ENCODE measurements around the gene SAMD4A.

SAMD4A gene

DNA sequence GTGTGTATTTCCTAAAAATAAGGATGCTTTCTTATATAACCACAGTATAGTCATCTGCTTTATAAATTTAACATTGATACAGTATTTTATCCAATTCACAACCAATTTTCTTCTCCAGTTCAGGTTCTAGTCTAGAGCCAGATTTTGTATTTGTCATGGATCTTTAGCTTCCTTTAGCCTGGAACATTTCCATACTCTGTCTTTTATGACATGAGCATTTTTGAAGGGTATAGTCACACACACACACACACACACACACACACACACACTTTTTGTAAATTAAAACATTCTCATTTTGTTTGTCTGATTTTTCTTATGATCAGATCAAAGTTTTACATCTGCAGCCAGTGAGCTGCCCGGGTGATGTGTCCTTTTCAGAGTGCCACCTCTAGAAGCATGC is 31.8 kb upstream of the SAMD4A start:
- no peaks in the 10 kb centered on the region for H3K27me3 ChIP-seq (ENCODE audit: insufficient read depth, insufficient read length)

GRCh38 chr14:54535646-54536045 is 31.3 kb upstream of the SAMD4A start:
- TF ChIP-seq ZNF274 (IDR thresholded peaks at IDR 0.05; ENCODE audit: low read depth, low read length) (no peak), SUZ12 (IDR thresholded peaks at IDR 0.05; ENCODE audit: extremely low read depth, insufficient read depth, insufficient read length) (no peak), YY1 (IDR thresholded peaks at IDR 0.05; ENCODE audit: insufficient read depth, insufficient read length) (no peak)
- no peak overlapping the region for H3K4me3 ChIP-seq (ENCODE audit: insufficient read length, low read depth)
- peaks cover 10% of the 10 kb centered on the region for H3K36me3 ChIP-seq (ENCODE audit: insufficient read depth, insufficient read length, low read length)
- no peaks in the 10 kb centered on the region for H3K4me1 ChIP-seq (ENCODE audit: insufficient read depth, insufficient read length)
- H3K9ac ChIP-seq (ENCODE audit: insufficient read length, low read depth), result no peak overlapping the region
- no peaks in the 10 kb centered on the region for H3K27me3 ChIP-seq (ENCODE audit: insufficient read depth, insufficient read length)
- DNase-seq (ENCODE audit: low read depth, low spot score), result no peak
- no peaks in the 10 kb centered on the region for H3K9me3 ChIP-seq (ENCODE audit: insufficient read depth, low read length)

More for the DNA sequence above, 31.8 kb upstream of the SAMD4A start:
- H3K9ac ChIP-seq (ENCODE audit: insufficient read length, low read depth), result no peak overlapping the region
- no peak for DNase-seq (ENCODE audit: low read depth, low spot score)
- no peak overlapping the region for H3K4me3 ChIP-seq (ENCODE audit: insufficient read length, low read depth)
- TF ChIP-seq YY1 (IDR thresholded peaks at IDR 0.05; ENCODE audit: insufficient read depth, insufficient read length) (no peak), ZNF274 (IDR thresholded peaks at IDR 0.05; ENCODE audit: low read depth, low read length) (no peak), SUZ12 (IDR thresholded peaks at IDR 0.05; ENCODE audit: extremely low read depth, insufficient read depth, insufficient read length) (no peak)
- peaks cover 10% of the 10 kb centered on the region for H3K36me3 ChIP-seq (ENCODE audit: insufficient read depth, insufficient read length, low read length)
- no peaks in the 10 kb centered on the region for H3K9me3 ChIP-seq (ENCODE audit: insufficient read depth, low read length)
- H3K4me1 ChIP-seq (ENCODE audit: insufficient read depth, insufficient read length), result no peaks in the 10 kb centered on the region

- H3K9ac ChIP-seq (ENCODE audit: insufficient read length, low read depth), result no peak overlapping the region
- no peaks in the 10 kb centered on the region for H3K9me3 ChIP-seq (ENCODE audit: insufficient read depth, low read length)
- TF ChIP-seq YY1 (IDR thresholded peaks at IDR 0.05; ENCODE audit: insufficient read depth, insufficient read length) (no peak), SUZ12 (IDR thresholded peaks at IDR 0.05; ENCODE audit: extremely low read depth, insufficient read depth, insufficient read length) (no peak), ZNF274 (IDR thresholded peaks at IDR 0.05; ENCODE audit: low read depth, low read length) (no peak)
- H3K36me3 ChIP-seq (ENCODE audit: insufficient read depth, insufficient read length, low read length), result peaks cover 10% of the 10 kb centered on the region
- no peaks in the 10 kb centered on the region for H3K27me3 ChIP-seq (ENCODE audit: insufficient read depth, insufficient read length)
- no peaks in the 10 kb centered on the region for H3K4me1 ChIP-seq (ENCODE audit: insufficient read depth, insufficient read length)
- DNase-seq (ENCODE audit: low read depth, low spot score), result no peak
- H3K4me3 ChIP-seq (ENCODE audit: insufficient read length, low read depth), result no peak overlapping the region
These were observed 29.3 kb upstream of the SAMD4A start for GRCh38 chr14:54537651-54538050.

- H3K4me3 ChIP-seq (ENCODE audit: insufficient read length, low read depth), result no peak overlapping the region
- no peak overlapping the region for H3K9ac ChIP-seq (ENCODE audit: insufficient read length, low read depth)
- DNase-seq (ENCODE audit: low read depth, low spot score), result no peak
- H3K27me3 ChIP-seq (ENCODE audit: insufficient read depth, insufficient read length), result no peaks in the 10 kb centered on the region
- peaks cover 10% of the 10 kb centered on the region for H3K36me3 ChIP-seq (ENCODE audit: insufficient read depth, insufficient read length, low read length)
- TF ChIP-seq YY1 (IDR thresholded peaks at IDR 0.05; ENCODE audit: insufficient read depth, insufficient read length), result no peak
- no peak for TF ChIP-seq SUZ12 (IDR thresholded peaks at IDR 0.05; ENCODE audit: extremely low read depth, insufficient read depth, insufficient read length)
- TF ChIP-seq ZNF274 (IDR thresholded peaks at IDR 0.05; ENCODE audit: low read depth, low read length), result no peak
- no peaks in the 10 kb centered on the region for H3K4me1 ChIP-seq (ENCODE audit: insufficient read depth, insufficient read length)
- H3K9me3 ChIP-seq (ENCODE audit: insufficient read depth, low read length), result no peaks in the 10 kb centered on the region
These were observed 28.9 kb upstream of the SAMD4A start for GRCh38 chr14:54538055-54538454.

DNA sequence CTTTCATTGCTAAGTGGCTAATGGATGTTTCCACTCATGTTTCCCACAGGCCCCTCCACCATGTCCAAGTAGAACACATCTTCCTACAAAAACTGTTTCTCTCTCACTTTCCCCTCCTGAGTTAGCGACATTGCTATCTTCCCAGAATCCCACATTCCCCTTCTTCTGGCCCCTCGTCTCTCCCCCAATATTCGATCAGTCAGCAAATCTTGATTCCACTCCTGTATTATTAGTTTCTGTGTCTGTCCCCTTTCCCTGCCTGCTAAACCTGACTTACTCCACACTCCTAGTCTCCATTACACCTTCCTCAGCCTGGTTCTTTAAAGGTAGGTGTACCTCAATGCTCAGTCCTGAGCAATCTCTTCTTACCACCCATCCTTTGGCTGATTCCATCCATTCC is 19.3 kb upstream of the SAMD4A start:
- Histone ChIP-seq H3K4me1 (ENCODE audit: insufficient read depth, insufficient read length) (no peaks in the 10 kb centered on the region), H3K27me3 (ENCODE audit: insufficient read depth, insufficient read length) (no peaks in the 10 kb centered on the region), H3K36me3 (ENCODE audit: insufficient read depth, insufficient read length, low read length) (no peaks in the 10 kb centered on the region), H3K4me3 (ENCODE audit: insufficient read length, low read depth) (no peak overlapping the region), H3K9ac (ENCODE audit: insufficient read length, low read depth) (no peak overlapping the region), H3K9me3 (ENCODE audit: insufficient read depth, low read length) (no peaks in the 10 kb centered on the region)
- no peak for DNase-seq (ENCODE audit: low read depth, low spot score)
- no peak for TF ChIP-seq SUZ12 (IDR thresholded peaks at IDR 0.05; ENCODE audit: extremely low read depth, insufficient read depth, insufficient read length)
- no peak for TF ChIP-seq ZNF274 (IDR thresholded peaks at IDR 0.05; ENCODE audit: low read depth, low read length)
- no peak for TF ChIP-seq YY1 (IDR thresholded peaks at IDR 0.05; ENCODE audit: insufficient read depth, insufficient read length)

- H3K4me1 ChIP-seq (ENCODE audit: insufficient read depth, insufficient read length), result no peaks in the 10 kb centered on the region
- TF ChIP-seq SUZ12 (IDR thresholded peaks at IDR 0.05; ENCODE audit: extremely low read depth, insufficient read depth, insufficient read length), result no peak
- no peak for TF ChIP-seq ZNF274 (IDR thresholded peaks at IDR 0.05; ENCODE audit: low read depth, low read length)
- TF ChIP-seq YY1 (IDR thresholded peaks at IDR 0.05; ENCODE audit: insufficient read depth, insufficient read length), result no peak
- DNase-seq (ENCODE audit: low read depth, low spot score), result no peak
- H3K9me3 ChIP-seq (ENCODE audit: insufficient read depth, low read length), result no peaks in the 10 kb centered on the region
- no peaks in the 10 kb centered on the region for H3K27me3 ChIP-seq (ENCODE audit: insufficient read depth, insufficient read length)
- H3K9ac ChIP-seq (ENCODE audit: insufficient read length, low read depth), result no peak overlapping the region
- no peak overlapping the region for H3K4me3 ChIP-seq (ENCODE audit: insufficient read length, low read depth)
- no peaks in the 10 kb centered on the region for H3K36me3 ChIP-seq (ENCODE audit: insufficient read depth, insufficient read length, low read length)
These were observed 18.4 kb upstream of the SAMD4A start for GRCh38 chr14:54548491-54548890.

GRCh38 chr14:54549862-54550261 is 17.1 kb upstream of the SAMD4A start:
- TF ChIP-seq ZNF274 (IDR thresholded peaks at IDR 0.05; ENCODE audit: low read depth, low read length), result no peak
- no peak for TF ChIP-seq SUZ12 (IDR thresholded peaks at IDR 0.05; ENCODE audit: extremely low read depth, insufficient read depth, insufficient read length)
- no peak for TF ChIP-seq YY1 (IDR thresholded peaks at IDR 0.05; ENCODE audit: insufficient read depth, insufficient read length)

More at GRCh38 chr14:54549862-54550261, 17.1 kb upstream of the SAMD4A start:
- H3K27me3 ChIP-seq (ENCODE audit: insufficient read depth, insufficient read length), result no peaks in the 10 kb centered on the region
- no peak overlapping the region for H3K4me3 ChIP-seq (ENCODE audit: insufficient read length, low read depth)
- H3K36me3 ChIP-seq (ENCODE audit: insufficient read depth, insufficient read length, low read length), result no peaks in the 10 kb centered on the region
- DNase-seq (ENCODE audit: low read depth, low spot score), result no peak
- H3K9ac ChIP-seq (ENCODE audit: insufficient read length, low read depth), result no peak overlapping the region
- H3K9me3 ChIP-seq (ENCODE audit: insufficient read depth, low read length), result no peaks in the 10 kb centered on the region
- H3K4me1 ChIP-seq (ENCODE audit: insufficient read depth, insufficient read length), result no peaks in the 10 kb centered on the region
